Smooth muscle cell (in vitro differentiated cells): ENCODE data around the gene CCDC150. TPM values are rescaled to one million over a fixed set of nuclear protein-coding genes. Genes with fewer than 3 reads are reported as not detected.

Experiments
- DNase-seq: peaks from one replicate; lab custom pipeline; 2025; ENCODE audit not compliant: unreplicated experiment; lab: John Stamatoyannopoulos, UW
- H2AFZ ChIP-seq: fragments of 200-600 bp; sonication (generic); 2 replicates; pipeline ENCODE4 v1.6.0; 2016; ENCODE audit warnings: antibody characterized with exemption, low read depth, mild to moderate bottlenecking
- H3F3A ChIP-seq: fragments of 200-600 bp; sonication (generic); 2 replicates; pipeline ENCODE4 v1.6.0; 2017; ENCODE audit warnings: antibody characterized with exemption, low read depth
- H3K27ac ChIP-seq: fragments of 200-600 bp; sonication (generic); 2 replicates; pipeline ENCODE4 v1.5.1; 2016; ENCODE audit warnings: low read depth, mild to moderate bottlenecking
- H3K27me3 ChIP-seq: fragments of 200-600 bp; sonication (generic); 2 replicates; pipeline ENCODE4 v1.6.1; 2016; ENCODE audit warnings: low read depth, mild to moderate bottlenecking
- H3K36me3 ChIP-seq: fragments of 200-600 bp; sonication (generic); 2 replicates; pipeline ENCODE4 v1.5.1; 2016; ENCODE audit warnings: low read depth
- H3K4me1 ChIP-seq: fragments of 200-600 bp; sonication (generic); 2 replicates; pipeline ENCODE4 v1.5.1; 2016; ENCODE audit warnings: low read depth
- H3K4me2 ChIP-seq: fragments of 200-600 bp; sonication (generic); 2 replicates; pipeline ENCODE4 v1.6.0; 2016; ENCODE audit warnings: mild to moderate bottlenecking
- H3K4me3 ChIP-seq: fragments of 200-600 bp; sonication (generic); 2 replicates; pipeline ENCODE4 v1.5.1; 2016; ENCODE audit warnings: mild to moderate bottlenecking
- H3K79me2 ChIP-seq: fragments of 200-600 bp; sonication (generic); 2 replicates; pipeline ENCODE4 v1.6.0; 2016; ENCODE audit warnings: low read depth, mild to moderate bottlenecking
- H3K9ac ChIP-seq: fragments of 200-600 bp; sonication (generic); 2 replicates; pipeline ENCODE4 v1.6.0; 2016; ENCODE audit warnings: low read depth
- H3K9me3 ChIP-seq: fragments of 200-600 bp; sonication (generic); replicated peaks from 2 replicates; pipeline ENCODE4 v1.5.1; 2016; ENCODE audit warnings: low read depth
- H4K20me1 ChIP-seq: fragments of 200-600 bp; sonication (generic); 2 replicates; pipeline ENCODE4 v1.6.0; 2016; ENCODE audit warnings: low read depth
- CTCF ChIP-seq: fragments of 200-600 bp; sonication (generic); IDR thresholded peaks from 2 replicates; pipeline ENCODE4 v1.5.1; 2017; ENCODE audit warnings: borderline replicate concordance, mild to moderate bottlenecking, antibody characterized with exemption; ENCODE audit not compliant: insufficient read depth, poor library complexity, severe bottlenecking
- WGBS: methylation state at CpG from one replicate; pipeline ENCODE4 v1.1.7; 2016; ENCODE audit warnings: low lambda C conversion rate; 5-methylcytosine and 5-hydroxymethylcytosine counted together
- polyA plus RNA-seq: library from polyadenylated mRNA; unstranded; fragments of >200 nt; fragmentation: Nextera tagmentation; extraction: Ambion mirVana; gene quantifications from 2 replicates; pipeline ENCODE4 v1.2.1, GENCODE V29; 2016
- total RNA-seq: library from RNA; depleted of rRNA; stranded (reverse); fragments of >200 nt; gene quantifications from 2 replicates; pipeline ENCODE4 v1.2.3, GENCODE V29; 2014

CCDC150 gene
- total and polyA plus RNA-seq, 2 experiments from 2014 or later, result 2.0 to 2.5 TPM

- TF ChIP-seq CTCF, result peak; percentile 87
- DNase-seq, result peak; percentile 4
- Histone ChIP-seq H3K4me1 (peaks cover 5% of the 10 kb centered on the region), H4K20me1 (no peaks in the 10 kb centered on the region), H3F3A (peaks cover 5% of the 10 kb centered on the region), H3K4me3 (no peak overlapping the region), H3K36me3 (no peaks in the 10 kb centered on the region), H3K27me3 (no peaks in the 10 kb centered on the region), H3K9ac (no peak overlapping the region), H3K79me2 (no peaks in the 10 kb centered on the region), H3K9me3 (no peaks in the 10 kb centered on the region), H3K4me2 (peak overlapping the region; percentile 41), H3K27ac (peak overlapping the region; percentile 22), H2AFZ (no peak overlapping the region)
- WGBS, result 21% methylated on average over 8 of the region's 8 CpGs
Observed at GRCh38 chr2:196750977-196751631, 111.6 kb downstream of the CCDC150 start.

GRCh38 chr2:196758474-196759377 is 119.2 kb downstream of the CCDC150 start:
- Histone ChIP-seq H3K9ac (no peak overlapping the region), H4K20me1 (no peaks in the 10 kb centered on the region), H3K4me2 (no peak overlapping the region), H2AFZ (no peak overlapping the region), H3K27me3 (no peaks in the 10 kb centered on the region), H3K4me1 (no peaks in the 10 kb centered on the region), H3K27ac (no peak overlapping the region), H3K4me3 (no peak overlapping the region), H3K9me3 (no peaks in the 10 kb centered on the region), H3F3A (no peaks in the 10 kb centered on the region), H3K79me2 (no peaks in the 10 kb centered on the region), H3K36me3 (peaks cover under 1% of the 10 kb centered on the region)
- 94% methylated on average over 3 of the region's 3 CpGs for WGBS
- peak; percentile 45 for TF ChIP-seq CTCF
- no peak for DNase-seq

GRCh38 chr2:196759378-196759706 is 119.8 kb downstream of the CCDC150 start:
- no peak overlapping the region for H3K9ac ChIP-seq
- H3K27me3 ChIP-seq, result no peaks in the 10 kb centered on the region
- no peak for TF ChIP-seq CTCF
- H2AFZ ChIP-seq, result no peak overlapping the region
- DNase-seq, result no peak
- H3K4me1 ChIP-seq, result no peaks in the 10 kb centered on the region
- no peak overlapping the region for H3K4me2 ChIP-seq
- H3K36me3 ChIP-seq, result peaks cover 7% of the 10 kb centered on the region
- H3F3A ChIP-seq, result no peaks in the 10 kb centered on the region
- no peak overlapping the region for H3K4me3 ChIP-seq
- no peaks in the 10 kb centered on the region for H3K9me3 ChIP-seq
- H3K27ac ChIP-seq, result no peak overlapping the region
- H4K20me1 ChIP-seq, result no peaks in the 10 kb centered on the region
- no peaks in the 10 kb centered on the region for H3K79me2 ChIP-seq
- 93% methylated on average over 5 of the region's 5 CpGs for WGBS

- Histone ChIP-seq H3K4me3 (no peak overlapping the region), H3K9me3 (no peaks in the 10 kb centered on the region), H3K9ac (no peak overlapping the region), H3F3A (no peaks in the 10 kb centered on the region), H3K27me3 (no peaks in the 10 kb centered on the region), H3K27ac (no peak overlapping the region), H3K4me2 (no peak overlapping the region), H3K36me3 (peaks cover 32% of the 10 kb centered on the region), H3K79me2 (no peaks in the 10 kb centered on the region), H4K20me1 (no peaks in the 10 kb centered on the region), H3K4me1 (no peaks in the 10 kb centered on the region), H2AFZ (no peak overlapping the region)
- DNase-seq, result no peak
- no peak for TF ChIP-seq CTCF
- WGBS, result 92% methylated on average over 1 of the region's 1 CpG
Observed at GRCh38 chr2:196767101-196767500, 127.6 kb downstream of the CCDC150 start.
